ENCODE results near the gene TMEM132A. TPM values are rescaled to one million over a fixed set of nuclear protein-coding genes. Genes with fewer than 3 reads are reported as not detected.

TMEM132A gene
- total RNA-seq, 2 experiments from 2014 or later, result 1.9 to 2.0 TPM

Other genes with a start within 250 kb of the TMEM132A start
- gene MS4A8, start 224.8 kb upstream of the TMEM132A start, total RNA-seq, result not detected
- gene MS4A18, start 199.7 kb upstream of the TMEM132A start, total RNA-seq, result not detected
- not detected for gene MS4A15, start 167.6 kb upstream of the TMEM132A start, total RNA-seq
- gene MS4A10, start 139.1 kb upstream of the TMEM132A start, total RNA-seq, result not detected
- gene CCDC86, start 82.3 kb upstream of the TMEM132A start, total RNA-seq, result 10 to 100 TPM; 52.1 to 75.1 TPM
- under 1 TPM; 0.11 to 0.18 TPM for gene PTGDR2, start 68.5 kb upstream of the TMEM132A start, total RNA-seq
- gene ZP1, start 56.9 kb upstream of the TMEM132A start, total RNA-seq, result not detected
- 100 to 1,000 TPM; 148 to 197 TPM for gene PRPF19, start 17.9 kb upstream of the TMEM132A start, total RNA-seq
- 10 to 100 TPM; 80.3 to 89.1 TPM for gene TMEM109, start 10.3 kb upstream of the TMEM132A start, total RNA-seq
- gene SLC15A3, start 27.7 kb downstream of the TMEM132A start, total RNA-seq, result 1 to 10 TPM; 7.0 to 9.6 TPM
- 100 to 1,000 TPM; 286 to 377 TPM for gene CD6, start 47.2 kb downstream of the TMEM132A start, total RNA-seq
- gene CD5, start 178.0 kb downstream of the TMEM132A start, total RNA-seq, result 100 to 1,000 TPM; 298 to 399 TPM
- 10 to 100 TPM in 1 of 2 experiments, 1 to 10 TPM in 1; 9.5 to 10.6 TPM for gene VPS37C, start 237.0 kb downstream of the TMEM132A start, total RNA-seq

Data from activated CD4-positive, alpha-beta T cell treated with anti-CD3 and anti-CD28 coated beads for 36 hours (primary cell).